AG09319 (cell line): ENCODE data around the gene TMEM88.

Experiments
- DNase-seq: peaks from one replicate; pipeline ENCODE4 v3.0.0-alpha.2; 2010; ENCODE audit warnings: low read depth; ENCODE audit errors: extremely low read depth
- TF ChIP-seq, protein P1 (sequence below): IDR thresholded peaks from 2 replicates; pipeline ENCODE4 v1.5.1; 2011; ENCODE audit warnings: low read depth, mild to moderate bottlenecking, inconsistent platforms, low read length, moderate library complexity

The TMEM88 gene

GRCh38 chr17:7889166-7889955 is 34.5 kb downstream of the TMEM88 start:
- DNase-seq, result peak; percentile 91
- TF ChIP-seq, protein P1, sequence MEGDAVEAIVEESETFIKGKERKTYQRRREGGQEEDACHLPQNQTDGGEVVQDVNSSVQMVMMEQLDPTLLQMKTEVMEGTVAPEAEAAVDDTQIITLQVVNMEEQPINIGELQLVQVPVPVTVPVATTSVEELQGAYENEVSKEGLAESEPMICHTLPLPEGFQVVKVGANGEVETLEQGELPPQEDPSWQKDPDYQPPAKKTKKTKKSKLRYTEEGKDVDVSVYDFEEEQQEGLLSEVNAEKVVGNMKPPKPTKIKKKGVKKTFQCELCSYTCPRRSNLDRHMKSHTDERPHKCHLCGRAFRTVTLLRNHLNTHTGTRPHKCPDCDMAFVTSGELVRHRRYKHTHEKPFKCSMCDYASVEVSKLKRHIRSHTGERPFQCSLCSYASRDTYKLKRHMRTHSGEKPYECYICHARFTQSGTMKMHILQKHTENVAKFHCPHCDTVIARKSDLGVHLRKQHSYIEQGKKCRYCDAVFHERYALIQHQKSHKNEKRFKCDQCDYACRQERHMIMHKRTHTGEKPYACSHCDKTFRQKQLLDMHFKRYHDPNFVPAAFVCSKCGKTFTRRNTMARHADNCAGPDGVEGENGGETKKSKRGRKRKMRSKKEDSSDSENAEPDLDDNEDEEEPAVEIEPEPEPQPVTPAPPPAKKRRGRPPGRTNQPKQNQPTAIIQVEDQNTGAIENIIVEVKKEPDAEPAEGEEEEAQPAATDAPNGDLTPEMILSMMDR, result peak; percentile 38

GRCh38 chr17:7893187-7893880 is 38.5 kb downstream of the TMEM88 start:
- no peak for DNase-seq
- TF ChIP-seq, protein P1, result no peak

GRCh38 chr17:7894226-7894625 is 39.4 kb downstream of the TMEM88 start:
- no peak for DNase-seq
- TF ChIP-seq, protein P1, result no peak

DNA sequence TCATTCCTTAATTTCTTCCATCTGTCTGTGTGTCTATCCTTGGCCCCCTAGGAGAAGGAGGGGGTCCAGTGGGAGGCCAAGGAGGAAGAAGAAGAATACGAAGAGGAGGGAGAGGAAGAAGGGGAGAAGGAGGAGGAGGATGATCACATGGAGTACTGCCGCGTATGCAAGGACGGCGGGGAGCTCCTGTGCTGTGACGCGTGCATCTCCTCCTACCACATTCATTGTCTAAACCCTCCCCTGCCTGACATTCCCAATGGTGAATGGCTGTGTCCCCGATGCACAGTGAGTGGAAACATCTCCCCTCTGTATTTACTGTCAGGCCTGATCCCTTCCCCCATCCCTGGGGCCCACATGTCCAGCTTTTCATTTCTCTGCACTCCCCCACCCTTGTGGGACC is 40.0 kb downstream of the TMEM88 start:
- DNase-seq, result no peak
- TF ChIP-seq, protein P1, result no peak

- no peak for DNase-seq
- TF ChIP-seq, protein P1, result no peak
Measured at GRCh38 chr17:7897090-7897489, 42.2 kb downstream of the TMEM88 start.

DNA sequence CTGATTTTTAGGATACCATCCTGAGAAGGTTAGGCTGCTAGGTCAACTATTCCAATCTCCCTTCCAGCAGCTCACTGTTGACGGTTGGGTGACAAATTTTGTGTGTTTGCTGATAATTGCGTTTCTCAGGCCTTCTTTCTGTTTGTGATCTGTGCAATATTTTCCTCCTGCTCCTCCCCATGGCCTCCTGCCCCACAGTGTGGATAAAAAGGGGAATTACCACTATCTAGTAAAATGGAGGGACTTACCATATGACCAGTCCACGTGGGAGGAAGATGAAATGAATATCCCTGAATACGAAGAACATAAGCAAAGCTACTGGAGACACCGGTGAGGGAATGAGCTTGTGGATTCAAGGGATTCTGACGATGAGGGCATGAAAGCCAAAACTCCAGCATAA is 42.9 kb downstream of the TMEM88 start:
- DNase-seq, result no peak
- TF ChIP-seq, protein P1, result peak; percentile 43
